Measurements from ENCODE around the gene EZH1.
A peak's percentile ranks its signal among the peaks of the same experiment; 100 is the strongest.
"Not testable (repeated sequence)": the region's sequence is repeated elsewhere in the genome, so short reads cannot be mapped to it uniquely, and the experiment has no call there.

EZH1 gene

GRCh38 chr17:42751628-42752027, 6.8 kb upstream of the EZH1 start:
- TF ChIP-seq, protein P1, sequence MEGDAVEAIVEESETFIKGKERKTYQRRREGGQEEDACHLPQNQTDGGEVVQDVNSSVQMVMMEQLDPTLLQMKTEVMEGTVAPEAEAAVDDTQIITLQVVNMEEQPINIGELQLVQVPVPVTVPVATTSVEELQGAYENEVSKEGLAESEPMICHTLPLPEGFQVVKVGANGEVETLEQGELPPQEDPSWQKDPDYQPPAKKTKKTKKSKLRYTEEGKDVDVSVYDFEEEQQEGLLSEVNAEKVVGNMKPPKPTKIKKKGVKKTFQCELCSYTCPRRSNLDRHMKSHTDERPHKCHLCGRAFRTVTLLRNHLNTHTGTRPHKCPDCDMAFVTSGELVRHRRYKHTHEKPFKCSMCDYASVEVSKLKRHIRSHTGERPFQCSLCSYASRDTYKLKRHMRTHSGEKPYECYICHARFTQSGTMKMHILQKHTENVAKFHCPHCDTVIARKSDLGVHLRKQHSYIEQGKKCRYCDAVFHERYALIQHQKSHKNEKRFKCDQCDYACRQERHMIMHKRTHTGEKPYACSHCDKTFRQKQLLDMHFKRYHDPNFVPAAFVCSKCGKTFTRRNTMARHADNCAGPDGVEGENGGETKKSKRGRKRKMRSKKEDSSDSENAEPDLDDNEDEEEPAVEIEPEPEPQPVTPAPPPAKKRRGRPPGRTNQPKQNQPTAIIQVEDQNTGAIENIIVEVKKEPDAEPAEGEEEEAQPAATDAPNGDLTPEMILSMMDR (conservative IDR thresholded peaks at IDR 0.05; ENCODE audit: low read length), result no peak
- H3K4me3 ChIP-seq (ENCODE audit: low read length), result no peak overlapping the region
- DNase-seq (ENCODE audit: low read depth), result no peak

- TF ChIP-seq, protein P1 (conservative IDR thresholded peaks at IDR 0.05; ENCODE audit: low read length), result no peak
- DNase-seq (ENCODE audit: low read depth), result no peak
- no peak overlapping the region for H3K4me3 ChIP-seq (ENCODE audit: low read length)
Observed at GRCh38 chr17:42750739-42751344, 6.0 kb upstream of the EZH1 start.

DNA sequence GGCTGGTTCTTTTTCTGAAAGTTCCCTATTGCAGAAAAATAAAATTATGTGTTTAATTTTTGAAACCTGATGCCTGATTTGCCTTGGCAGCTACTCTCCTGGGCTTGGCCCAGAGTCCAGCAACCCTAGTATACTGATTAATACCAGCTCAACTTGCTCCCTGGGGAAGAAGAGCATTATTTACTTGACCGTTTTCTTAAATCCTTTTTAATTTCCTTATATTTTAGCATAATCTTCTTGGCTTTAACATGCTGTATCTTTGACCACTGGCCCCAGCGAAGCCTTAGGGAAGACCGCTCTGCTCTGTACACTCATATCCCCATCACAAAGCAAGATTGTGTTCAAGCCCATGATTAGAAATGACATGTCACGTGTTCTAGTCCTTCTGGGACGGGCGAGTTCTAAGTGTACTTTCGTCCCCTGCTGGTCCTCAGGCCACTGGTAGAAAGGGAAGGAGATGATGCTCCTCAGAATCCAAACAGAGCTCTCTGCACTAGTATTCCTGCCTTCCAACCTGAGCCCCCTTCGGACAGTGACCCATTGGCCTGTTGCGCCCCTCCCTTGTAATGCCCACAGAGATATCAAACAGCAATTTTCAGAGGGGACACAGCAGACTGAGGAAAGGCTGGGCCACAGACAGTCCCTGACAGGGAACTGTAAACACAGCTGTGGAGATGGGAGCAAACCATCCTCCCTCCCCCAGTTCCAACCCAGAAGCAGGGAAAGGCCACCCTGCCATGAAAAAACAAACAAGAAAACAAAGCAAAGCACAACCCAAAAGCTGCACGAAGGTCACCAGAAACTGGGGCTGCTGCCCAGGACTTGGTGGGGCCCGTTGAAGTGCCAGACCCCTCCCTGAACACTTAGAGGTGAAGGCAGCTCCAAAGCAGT, 4.3 kb upstream of the EZH1 start:
- no peak for DNase-seq (ENCODE audit: low read depth)
- TF ChIP-seq, protein P1 (conservative IDR thresholded peaks at IDR 0.05; ENCODE audit: low read length), result no peak

GRCh38 chr17:42748202-42748907, 3.5 kb upstream of the EZH1 start:
- H3K4me3 ChIP-seq (ENCODE audit: low read length), result no peak overlapping the region
- TF ChIP-seq, protein P1 (conservative IDR thresholded peaks at IDR 0.05; ENCODE audit: low read length), result no peak
- no peak for DNase-seq (ENCODE audit: low read depth)

More for the DNA sequence above, 4.3 kb upstream of the EZH1 start:
- no peak overlapping the region for H3K4me3 ChIP-seq (ENCODE audit: low read length)

GRCh38 chr17:42744283-42744805, 496 bp downstream of the EZH1 start:
- TF ChIP-seq, protein P1 (conservative IDR thresholded peaks at IDR 0.05; ENCODE audit: low read length), result no peak
- peak; percentile 56 for DNase-seq (ENCODE audit: low read depth)
- peak overlapping the region; percentile 88 for H3K4me3 ChIP-seq (ENCODE audit: low read length)

DNA sequence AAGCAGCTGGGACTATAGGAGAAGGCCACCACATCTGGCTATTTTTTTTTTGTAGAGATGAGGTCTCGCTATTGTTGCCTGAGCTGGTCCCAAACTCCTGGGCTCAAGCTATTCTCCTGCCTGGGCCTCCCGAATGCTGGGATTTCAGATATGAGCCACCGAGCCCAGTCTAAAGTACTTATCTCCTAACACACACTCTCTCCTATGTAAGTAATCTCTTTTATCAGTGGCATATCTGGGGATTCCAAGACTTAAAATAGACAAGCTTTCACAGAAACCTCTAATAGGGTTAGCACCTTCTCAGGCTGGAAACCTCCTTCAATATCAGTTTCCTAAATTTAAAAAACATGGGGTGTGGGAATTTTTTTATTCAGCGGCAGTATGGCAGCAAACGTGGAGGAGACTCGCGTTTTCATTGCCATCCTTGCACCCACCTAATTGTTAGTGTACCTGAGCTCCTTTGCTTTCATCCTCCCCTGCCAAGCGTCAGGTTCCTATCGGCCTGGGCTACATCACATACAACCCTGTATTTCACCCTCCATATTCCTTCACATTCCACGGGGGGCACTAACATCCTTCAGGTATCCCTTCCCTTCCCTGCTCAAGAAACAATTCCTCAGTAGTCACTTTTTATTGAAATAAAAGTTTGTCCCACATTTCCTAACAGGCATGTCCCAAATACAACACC, 1.1 kb downstream of the EZH1 start:
- H3K4me3 ChIP-seq (ENCODE audit: low read length), result peak overlapping the region; percentile 88
- no peak for DNase-seq (ENCODE audit: low read depth)
- TF ChIP-seq, protein P1 (conservative IDR thresholded peaks at IDR 0.05; ENCODE audit: low read length), result peak; percentile 33

DNA sequence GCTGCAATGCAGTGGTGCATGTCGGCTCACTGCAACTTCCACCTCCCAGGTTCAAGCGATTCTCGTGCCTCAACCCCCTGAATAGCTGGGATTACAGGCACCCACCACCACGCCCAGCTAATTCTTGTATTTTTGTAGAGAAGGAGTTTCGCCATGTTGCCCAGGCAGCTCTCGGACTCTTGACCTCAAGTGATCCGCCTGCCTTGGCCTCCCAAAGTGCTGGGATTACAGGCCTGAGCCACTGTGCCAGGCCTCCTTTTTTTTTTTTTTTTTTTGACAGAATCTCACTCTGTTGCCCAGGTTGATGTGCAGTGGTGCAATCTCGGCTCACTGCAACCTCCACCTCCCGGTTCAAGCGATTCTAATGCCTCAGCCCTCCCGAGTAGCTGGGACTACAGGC, 1.9 kb downstream of the EZH1 start:
- H3K4me3 ChIP-seq (ENCODE audit: low read length); DNase-seq (ENCODE audit: low read depth): not testable (repeated sequence)

All from AG10803 (cell line).